ENCODE measurements around the gene ERN2.
A peak's percentile ranks its signal among the peaks of the same experiment; 100 is the strongest.

ERN2 gene

DNA sequence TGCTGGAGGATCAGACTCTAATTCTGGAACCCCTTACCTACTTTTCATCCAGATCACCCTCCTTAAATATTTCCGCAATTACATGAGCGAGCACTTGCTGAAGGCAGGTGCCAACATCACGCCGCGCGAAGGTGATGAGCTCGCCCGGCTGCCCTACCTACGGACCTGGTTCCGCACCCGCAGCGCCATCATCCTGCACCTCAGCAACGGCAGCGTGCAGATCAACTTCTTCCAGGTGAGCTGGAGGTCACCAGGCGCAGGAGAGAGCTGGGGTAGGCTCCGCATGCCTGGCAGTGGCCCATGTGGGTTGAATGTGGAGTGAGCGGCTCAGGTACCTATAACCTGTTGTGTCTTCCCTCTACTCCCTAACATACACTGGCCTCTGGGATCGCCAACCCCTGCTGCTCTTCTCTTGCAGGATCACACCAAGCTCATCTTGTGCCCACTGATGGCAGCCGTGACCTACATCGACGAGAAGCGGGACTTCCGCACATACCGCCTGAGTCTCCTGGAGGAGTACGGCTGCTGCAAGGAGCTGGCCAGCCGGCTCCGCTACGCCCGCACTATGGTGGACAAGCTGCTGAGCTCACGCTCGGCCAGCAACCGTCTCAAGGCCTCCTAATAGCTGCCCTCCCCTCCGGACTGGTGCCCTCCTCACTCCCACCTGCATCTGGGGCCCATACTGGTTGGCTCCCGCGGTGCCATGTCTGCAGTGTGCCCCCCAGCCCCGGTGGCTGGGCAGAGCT, 23.4 kb downstream of the ERN2 start:
- DNase-seq (ENCODE audit: low read depth in 3 of 3, low spot score in 1 of 3): no peak

DNA sequence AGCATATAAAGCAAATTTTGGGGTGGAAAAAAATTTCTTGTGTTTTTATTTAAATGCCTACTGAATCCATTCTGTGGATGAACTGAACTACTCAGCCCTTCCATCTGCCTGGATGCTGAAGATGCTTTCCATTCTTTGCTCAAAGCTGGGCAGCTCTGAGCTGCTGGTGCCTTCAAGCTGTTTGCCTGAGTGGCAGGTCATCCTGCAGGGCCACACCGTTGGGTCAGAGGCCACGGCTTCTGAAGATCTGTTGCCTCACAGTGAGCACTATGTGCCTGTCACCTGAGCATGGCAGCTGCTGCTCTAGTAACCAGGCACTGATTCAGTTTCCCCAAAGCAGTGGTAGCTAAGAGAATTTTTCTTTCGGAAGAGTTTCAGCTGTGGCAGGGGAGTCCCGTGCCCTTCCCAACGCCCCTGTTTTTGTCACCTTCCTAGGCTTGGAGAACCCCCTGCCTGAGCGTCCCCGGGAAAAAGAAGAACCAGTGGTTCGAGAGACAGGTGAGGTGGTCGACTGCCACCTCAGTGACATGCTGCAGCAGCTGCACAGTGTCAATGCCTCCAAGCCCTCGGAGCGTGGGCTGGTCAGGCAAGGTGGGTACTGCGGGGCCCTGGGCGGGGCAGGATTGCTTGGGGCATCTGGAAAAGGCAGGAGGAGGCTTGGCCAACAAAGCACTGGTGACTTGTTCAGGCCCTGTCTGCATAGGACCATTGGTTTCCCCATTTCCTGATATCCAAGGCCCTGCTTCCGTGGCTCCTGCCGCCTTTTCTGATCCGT, 25.8 kb downstream of the ERN2 start:
- DNase-seq (ENCODE audit: low read depth in 3 of 3, low spot score in 1 of 3): no peak

DNA sequence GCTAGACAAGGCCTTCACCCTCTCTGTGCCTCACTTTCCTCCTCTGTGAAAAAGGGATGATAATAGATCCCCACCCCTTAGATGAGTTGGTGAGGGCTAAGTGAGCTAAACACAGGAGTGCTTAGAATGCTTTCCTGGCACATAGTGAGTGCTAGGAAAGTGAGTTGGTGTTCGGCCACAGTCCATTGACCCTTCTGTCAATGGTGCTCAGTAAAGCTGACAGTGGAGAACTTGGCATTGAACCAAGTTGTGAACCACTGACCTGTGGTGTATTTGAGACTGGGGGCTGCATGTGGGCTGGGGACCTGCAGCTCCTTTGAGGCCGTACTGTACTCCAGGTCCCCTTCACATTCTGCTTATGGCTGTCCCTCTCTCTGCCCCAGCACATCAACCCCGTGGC, 29.5 kb downstream of the ERN2 start:
- DNase-seq (ENCODE audit: low read depth in 3 of 3, low spot score in 1 of 3): no peak

DNA sequence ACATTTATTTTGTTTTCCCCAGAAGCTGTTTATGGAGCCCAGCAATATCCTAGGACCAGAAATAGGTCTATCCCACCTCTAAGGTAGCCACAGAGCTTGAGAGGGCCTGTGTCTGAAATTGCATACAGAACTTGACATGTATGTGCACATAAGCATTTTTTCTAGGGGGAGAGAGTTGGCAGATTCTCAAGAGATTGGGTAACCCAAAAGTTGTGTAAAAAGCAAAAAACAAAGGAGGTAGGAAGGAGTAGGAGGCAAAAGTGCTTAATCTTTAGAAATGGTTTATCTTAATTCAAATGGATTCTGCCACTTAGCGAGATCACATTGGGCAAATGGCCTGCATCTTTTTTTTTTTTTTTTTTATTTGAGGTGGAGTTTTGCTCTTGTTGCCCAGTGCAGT, 30.8 kb downstream of the ERN2 start:
- DNase-seq (ENCODE audit: low read depth in 3 of 3, low spot score in 1 of 3): no peak

DNA sequence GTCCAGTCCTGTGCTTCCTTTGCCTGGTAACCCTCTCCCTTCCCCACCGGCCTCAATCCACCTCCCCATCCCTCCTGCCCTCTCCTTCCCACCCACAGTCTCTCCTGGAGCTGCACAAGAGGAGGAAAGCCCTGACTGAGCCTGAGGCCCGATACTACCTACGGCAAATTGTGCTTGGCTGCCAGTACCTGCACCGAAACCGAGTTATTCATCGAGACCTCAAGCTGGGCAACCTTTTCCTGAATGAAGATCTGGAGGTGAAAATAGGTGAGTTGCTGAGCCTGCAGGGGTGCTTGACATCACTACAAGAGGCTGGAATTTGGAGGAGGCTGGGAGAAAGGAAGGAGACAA, 33.1 kb downstream of the ERN2 start:
- no peak for DNase-seq (ENCODE audit: low read depth in 3 of 3, low spot score in 1 of 3)

DNA sequence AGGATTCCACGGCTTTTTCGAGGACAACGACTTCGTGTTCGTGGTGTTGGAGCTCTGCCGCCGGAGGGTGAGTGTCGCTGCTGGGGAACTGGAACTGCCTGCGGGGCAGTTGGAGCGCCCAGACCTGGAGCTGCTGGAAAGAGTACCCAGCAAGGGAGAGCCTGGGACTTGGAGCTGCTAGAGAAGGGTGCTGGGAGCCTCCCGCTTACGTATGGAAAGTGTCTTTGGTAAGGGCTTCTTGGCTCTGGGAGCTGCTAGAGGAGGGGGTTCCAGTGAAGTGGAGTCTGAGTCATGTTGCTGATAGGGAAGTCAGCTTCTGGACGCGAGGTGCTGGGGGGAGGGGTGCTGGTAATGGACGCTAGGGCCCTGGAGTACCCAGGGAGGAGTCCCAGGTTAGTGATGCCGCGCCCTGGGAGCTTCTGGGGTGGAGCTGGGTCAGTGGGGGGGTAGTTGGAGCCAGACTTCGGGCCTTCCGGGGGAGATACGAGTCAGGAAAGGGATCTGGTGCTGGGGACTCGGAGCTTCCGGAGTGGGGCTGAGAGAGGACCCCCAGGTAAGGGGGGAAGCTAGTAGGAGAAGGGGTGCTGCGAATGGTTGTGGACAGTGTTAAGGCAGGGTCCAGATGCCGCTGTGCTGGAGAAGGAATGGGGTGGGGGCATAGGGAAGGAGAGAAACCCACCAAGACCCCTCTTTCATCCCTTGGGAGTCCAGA, 33.6 kb downstream of the ERN2 start:
- DNase-seq (ENCODE audit: low read depth in 3 of 3, low spot score in 1 of 3): no peak

DNA sequence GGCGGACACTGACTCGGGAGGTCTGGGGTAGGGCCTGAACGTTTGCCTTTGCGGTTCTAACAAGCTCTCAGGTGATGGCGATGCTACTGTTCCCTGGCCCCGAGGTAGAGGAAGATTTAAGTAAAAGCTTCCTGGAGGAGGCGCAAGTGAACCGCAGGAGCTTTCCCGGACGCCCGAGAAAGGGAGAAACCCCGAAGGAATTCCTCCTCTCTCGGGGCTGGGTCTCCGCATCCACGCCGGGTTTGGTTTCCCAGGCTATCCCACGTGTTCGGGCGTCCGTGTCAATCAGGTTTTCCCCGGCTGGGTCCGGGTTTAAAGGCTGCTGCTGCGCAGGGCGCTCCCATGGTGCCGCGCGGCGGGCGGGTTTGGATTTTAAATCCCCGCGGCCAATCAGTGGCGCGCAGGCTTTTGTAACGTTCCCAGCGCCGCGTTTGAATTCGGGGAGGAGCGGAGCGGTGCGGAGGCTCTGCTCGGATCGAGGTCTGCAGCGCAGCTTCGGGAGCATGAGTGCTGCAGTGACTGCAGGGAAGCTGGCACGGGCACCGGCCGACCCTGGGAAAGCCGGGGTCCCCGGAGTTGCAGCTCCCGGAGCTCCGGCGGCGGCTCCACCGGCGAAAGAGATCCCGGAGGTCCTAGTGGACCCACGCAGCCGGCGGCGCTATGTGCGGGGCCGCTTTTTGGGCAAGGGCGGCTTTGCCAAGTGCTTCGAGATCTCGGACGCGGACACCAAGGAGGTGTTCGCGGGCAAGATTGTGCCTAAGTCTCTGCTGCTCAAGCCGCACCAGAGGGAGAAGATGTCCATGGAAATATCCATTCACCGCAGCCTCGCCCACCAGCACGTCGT, 34.4 kb downstream of the ERN2 start, which contains the start of gene PLK1:
TSS of gene PLK1 (plus strand) at position 460 of the 844 bp plus-strand sequence. CDS start at position 504, 44 bp downstream.
- peak; percentile 8 to 66 (median 28) for DNase-seq (ENCODE audit: low read depth in 3 of 3, low spot score in 1 of 3)

DNA sequence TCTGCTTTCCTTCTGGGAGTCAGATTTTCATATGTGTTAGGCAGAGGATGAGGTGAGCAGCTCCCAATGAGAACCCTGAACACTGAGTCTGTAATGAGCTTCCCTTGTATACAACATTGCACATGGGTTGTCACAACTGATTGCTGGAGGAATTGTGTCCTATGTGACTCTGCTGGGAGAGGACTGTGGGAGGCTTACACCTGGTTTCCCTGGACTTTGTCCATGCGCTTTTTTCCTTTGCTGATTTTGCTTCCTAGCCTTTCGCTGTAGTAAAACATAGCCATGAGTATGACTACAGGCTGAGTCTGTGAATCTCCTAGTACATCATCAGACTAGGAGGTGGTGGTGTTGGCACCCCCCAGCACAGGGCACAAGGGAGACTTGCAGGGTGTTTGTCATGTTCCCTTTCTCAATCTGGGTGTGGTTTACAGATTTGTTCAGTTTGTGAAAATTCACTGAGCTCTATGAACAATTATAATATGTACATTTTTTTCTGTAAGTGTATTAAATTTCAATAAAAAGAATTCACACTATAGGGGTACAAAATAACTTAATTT, 36.0 kb downstream of the ERN2 start:
- no peak for DNase-seq (ENCODE audit: low read depth in 3 of 3, low spot score in 1 of 3)

DNA sequence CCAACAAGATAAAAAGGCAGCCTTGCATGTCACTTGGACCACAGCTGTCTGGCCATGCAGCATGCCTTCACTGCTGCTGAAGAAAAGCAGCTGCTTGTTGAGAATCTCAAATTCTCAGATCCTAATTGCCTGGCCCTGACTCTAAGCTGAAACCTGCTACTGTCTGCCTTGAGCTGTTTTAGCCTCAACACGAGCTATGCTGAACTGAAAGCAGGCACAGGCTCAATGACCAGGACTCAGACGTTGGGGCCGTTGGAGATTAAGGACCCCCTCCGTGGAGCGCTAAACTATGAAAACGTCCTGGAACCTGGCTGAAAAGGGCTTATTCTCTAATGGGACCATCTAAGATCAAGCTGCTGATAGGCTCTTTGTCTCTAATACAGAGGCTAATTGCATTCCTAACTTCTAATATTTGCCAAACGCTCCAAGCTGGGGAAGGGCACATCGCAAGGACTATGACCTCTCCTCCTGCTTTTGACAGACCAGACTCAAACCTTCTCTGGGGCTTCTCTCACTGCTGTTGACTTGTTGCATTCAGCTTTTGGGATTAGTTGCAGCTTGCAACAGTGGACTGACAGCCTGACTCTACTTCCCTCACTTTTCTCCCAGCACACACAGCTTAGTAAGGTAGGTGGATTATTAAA, 38.9 kb downstream of the ERN2 start:
- DNase-seq (ENCODE audit: low read depth in 3 of 3, low spot score in 1 of 3): no peak

DNA sequence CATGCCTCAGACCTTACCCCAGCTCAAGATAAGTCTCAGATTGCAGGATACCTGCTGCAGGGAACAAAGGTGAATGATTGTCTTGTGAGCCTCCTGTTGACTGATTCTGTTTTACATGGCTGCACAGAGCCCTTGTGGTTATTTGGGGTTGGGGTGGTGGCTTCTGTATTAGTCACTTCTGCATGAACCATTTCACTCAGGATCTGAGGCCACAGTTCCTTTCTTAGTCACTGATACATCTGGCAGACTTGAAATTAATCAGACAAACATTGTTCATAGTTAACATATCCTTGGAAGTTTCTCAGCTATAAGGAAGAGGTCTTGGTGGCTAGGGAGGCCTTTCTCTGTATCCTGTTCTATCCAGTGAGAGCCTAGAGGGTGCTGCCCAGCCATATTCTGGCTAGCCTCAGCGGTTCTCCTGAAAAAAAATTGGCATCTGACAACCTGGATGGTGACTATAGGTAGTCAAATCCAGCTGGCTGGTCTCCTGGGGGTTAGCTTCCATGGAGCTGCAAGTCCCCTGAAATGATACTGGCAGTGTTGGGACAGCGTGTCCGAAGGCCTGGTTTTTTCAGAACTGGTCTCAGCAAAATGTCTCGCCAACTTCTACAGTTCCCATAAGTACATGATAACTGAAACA, 42.8 kb downstream of the ERN2 start:
- DNase-seq (ENCODE audit: low read depth in 3 of 3, low spot score in 1 of 3): no peak

DNA sequence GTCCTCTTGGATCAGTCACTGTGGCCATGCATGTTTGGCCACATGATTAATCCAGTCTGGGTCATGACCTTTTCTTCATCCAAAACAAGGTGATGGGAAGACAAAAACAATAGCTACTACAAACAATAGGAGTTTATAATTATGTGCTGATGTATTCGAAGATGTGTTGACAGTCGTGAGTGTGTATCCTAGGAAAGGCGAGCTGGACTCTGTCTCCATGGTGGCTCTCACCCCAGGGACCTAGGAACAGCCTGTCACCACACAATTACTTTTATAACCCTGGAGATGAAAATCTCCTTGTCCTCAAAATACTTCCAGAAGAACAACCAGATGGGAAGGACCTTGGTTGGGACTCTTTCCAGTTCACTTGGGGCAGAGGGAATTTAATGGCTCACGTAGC, 44.1 kb downstream of the ERN2 start:
- DNase-seq (ENCODE audit: low read depth in 3 of 3, low spot score in 1 of 3): no peak

DNA sequence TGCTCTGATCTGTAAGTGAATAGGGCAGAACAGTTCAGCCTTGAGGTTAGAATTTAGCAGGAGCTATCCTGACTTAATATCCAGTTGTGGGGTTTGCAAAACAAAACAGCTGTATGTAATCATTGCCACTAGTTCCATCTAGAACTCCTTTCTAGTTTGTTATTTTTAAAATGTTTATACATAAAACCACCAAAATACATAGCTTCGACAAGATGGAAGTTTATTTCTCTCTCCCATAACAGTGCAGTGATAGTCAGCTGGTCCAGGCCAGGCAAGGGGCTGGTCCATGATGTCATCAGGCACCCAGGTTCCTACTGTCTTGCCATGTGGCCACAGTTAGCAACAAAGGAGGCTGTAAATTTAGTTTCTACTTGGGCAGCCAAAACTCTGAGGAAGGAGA, 44.8 kb downstream of the ERN2 start:
- DNase-seq (ENCODE audit: low read depth in 3 of 3, low spot score in 1 of 3): no peak

DNA sequence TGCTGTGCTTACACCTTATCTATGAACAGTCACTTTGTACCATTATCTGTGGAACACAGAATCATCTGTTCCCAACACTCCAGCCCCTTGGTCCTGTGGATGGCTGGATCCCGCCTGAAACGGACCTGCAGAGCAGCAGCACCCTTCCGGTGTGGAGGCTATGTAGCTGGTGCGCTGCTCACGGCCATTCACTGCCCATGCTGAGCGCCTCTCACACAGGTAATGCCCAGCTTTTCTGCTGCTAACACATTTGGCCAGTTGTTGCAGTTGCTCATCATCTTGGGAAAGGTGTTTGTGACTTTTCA, 45.7 kb downstream of the ERN2 start:
- no peak for DNase-seq (ENCODE audit: low read depth in 3 of 3, low spot score in 1 of 3)

DNA sequence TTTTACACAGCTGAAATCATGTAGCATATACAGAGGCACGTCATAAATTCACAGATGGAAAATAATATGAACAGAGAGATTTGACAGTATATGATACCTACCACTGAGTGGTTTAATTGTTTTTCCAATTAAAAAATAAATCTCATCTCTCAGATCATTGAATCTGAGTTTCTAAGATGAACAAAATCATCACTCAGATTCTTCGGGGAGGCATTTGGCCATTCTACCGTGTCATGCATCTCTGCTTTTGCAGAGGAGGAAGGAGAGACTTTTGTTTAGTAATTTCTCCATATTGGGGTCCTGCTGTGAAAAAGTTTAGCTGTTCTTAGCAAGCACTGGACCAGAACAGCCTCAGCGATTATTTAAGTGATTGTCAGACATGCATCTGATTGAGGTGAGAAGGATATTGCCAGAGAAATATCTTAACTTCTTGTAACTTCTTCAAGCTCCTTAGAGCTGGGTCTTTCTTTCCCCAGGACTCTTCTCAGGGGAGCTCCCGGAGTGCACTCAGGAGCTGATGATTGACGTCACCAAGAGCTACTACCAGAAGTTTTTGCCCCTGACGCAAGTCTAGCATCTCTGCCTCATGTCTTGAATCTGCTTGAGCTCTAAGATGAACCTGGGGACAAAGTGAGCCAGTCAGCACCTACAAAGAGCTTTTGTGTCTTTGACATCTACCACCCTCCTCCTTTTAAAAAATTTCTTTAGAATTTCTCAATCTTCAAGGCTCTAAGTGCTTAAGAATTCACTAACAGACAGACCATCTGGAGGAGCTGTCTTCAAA, 46.3 kb downstream of the ERN2 start:
- no peak for DNase-seq (ENCODE audit: low read depth in 3 of 3, low spot score in 1 of 3)

DNA sequence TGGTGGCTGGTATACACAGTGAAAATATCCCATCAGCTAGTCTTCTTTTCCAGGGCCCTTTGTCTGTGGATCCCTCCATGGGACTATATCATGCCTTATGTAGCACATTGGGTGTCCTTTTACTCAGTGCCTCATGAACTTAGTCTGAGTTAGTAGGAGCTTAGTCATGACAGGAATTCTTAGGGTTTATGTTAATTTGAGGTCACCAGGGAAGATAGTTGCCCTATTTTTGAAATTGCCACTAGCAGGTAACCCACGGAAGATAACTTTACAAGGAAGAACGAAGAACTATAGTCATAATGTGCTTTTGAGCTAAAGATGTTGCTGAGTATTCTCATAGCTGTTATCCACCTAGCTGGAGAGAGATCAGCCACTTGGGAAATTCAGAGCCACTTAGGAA, 49.1 kb downstream of the ERN2 start:
- no peak for DNase-seq (ENCODE audit: low read depth in 3 of 3, low spot score in 1 of 3)

DNA sequence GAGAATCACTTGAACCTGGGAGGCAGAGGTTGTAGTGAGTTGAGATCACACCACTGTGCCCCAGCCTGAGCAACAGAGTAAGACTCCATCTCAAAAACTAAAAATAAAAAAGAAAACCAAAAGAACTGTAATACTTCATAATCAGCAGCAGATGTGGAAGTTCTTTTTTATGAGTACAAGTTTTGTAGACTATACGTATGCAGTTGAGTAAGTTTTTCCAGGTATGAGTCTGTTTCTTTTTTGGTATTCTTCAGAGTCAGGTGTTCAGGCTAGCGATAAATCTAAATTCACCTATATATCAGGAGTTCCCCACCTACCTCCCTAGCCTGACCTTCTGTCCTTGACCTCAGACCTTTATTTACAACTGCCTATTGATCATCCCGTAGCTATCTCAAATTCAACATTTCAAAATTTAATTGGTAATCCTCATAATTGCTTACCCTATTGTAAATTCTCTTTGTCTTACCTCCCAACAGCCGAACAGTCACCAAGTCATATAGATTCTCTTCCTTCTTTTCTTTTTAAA, 61.0 kb downstream of the ERN2 start:
- DNase-seq (ENCODE audit: low read depth in 3 of 3, low spot score in 1 of 3): no peak

DNA sequence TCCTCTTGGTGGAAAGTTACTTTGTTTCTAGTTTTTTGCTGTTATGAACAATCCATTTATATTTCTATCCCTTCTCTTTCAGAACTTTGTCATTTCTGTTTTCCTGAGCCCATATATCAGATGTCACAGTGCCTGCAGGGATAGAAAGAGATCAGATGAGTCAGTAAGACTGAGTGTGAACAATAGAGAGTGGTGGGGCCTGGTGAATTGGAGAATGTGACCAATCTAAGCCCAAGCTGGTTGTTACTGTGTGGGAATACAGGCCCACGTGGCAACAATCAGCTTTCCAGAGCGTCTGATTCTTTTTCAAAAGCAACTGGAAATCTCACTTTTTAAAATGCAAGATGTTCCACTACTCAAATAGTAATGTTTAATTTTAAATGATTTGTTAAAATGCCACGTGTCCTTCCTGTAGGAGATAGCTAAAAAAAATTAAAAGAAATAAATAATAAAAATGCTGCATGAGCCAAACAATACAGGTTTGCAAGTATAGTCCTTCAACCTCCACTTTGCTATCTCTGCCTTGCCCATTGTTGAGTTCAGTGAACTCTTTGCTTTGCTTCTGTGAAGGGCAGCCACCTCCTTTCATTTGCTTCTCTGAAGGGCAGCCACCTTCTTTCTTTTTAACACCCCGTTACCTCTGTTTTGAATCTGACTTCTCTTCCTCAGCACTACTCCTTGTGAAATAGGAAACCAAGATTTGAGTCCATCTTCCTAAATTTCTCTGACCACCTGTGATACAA, 62.2 kb downstream of the ERN2 start:
- no peak for DNase-seq (ENCODE audit: low read depth in 3 of 3, low spot score in 1 of 3)

DNA sequence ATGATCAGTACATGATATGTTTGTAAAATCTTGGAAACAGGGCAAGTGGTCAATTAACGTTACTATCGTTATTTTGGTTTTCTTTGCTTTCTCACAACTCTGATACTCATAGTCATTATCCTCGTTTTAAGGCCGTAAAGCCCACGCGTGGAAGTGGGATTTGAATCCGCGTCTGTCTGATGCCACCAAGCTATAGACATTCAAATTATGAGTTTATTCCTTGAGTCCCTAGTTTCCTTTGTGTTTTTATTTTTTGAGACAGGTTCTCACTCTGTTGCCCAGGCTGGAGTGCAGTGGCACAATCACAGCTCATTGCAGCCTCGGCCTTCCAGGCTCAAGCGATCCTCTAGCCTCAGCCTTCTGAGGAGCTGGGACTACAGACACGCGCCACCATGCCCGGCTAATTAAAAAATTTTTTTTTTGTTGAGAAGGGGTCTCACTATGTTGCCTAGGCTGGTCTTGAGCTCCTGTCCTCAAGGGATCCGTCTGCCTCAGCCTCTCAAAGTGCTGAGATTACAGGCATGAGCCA, 70.7 kb downstream of the ERN2 start:
- no peak for DNase-seq (ENCODE audit: low read depth in 3 of 3, low spot score in 1 of 3)
